Parathyroid adenoma (tissue), 2 donors: ENCODE measurements around the gene PTGFR.

Experiments used
- H2AFZ ChIP-seq: fragments of 300-600 bp; sonication (generic); one replicate; pipeline ENCODE4 v1.7.0; 2017; ENCODE audit warnings: antibody characterized with exemption, mild to moderate bottlenecking
- H3K27ac ChIP-seq: fragments of 300-600 bp; sonication (generic); one replicate; pipeline ENCODE4 v1.7.0; 2017
- H3K27me3 ChIP-seq: fragments of 300-600 bp; sonication (generic); one replicate; pipeline ENCODE4 v1.7.0; 2017; ENCODE audit warnings: low read length; ENCODE audit not compliant: control insufficient read depth, insufficient read depth
- H3K36me3 ChIP-seq: fragments of 300-600 bp; sonication (generic); one replicate; pipeline ENCODE4 v1.7.0; 2017; ENCODE audit warnings: low read length; ENCODE audit not compliant: control insufficient read depth, insufficient read depth
- H3K4me1 ChIP-seq: fragments of 300-600 bp; sonication (generic); one replicate; pipeline ENCODE4 v1.7.0; 2017; ENCODE audit warnings: control low read depth
- H3K4me2 ChIP-seq: fragments of 300-600 bp; sonication (generic); one replicate; pipeline ENCODE4 v1.7.0; 2017; ENCODE audit warnings: low read length
- H3K4me3 ChIP-seq: fragments of 300-600 bp; sonication (generic); one replicate; pipeline ENCODE4 v1.7.0; 2017; ENCODE audit warnings: low read depth, low read length
- H3K79me2 ChIP-seq: fragments of 300-600 bp; sonication (generic); one replicate; pipeline ENCODE4 v1.7.0; 2017; ENCODE audit warnings: control low read depth
- H3K9ac ChIP-seq: fragments of 300-600 bp; sonication (generic); one replicate; pipeline ENCODE4 v1.7.0; 2017; ENCODE audit warnings: mild to moderate bottlenecking
- H3K9me3 ChIP-seq: fragments of 300-600 bp; sonication (generic); one replicate; pipeline ENCODE4 v1.7.0; 2017; ENCODE audit warnings: low read length; ENCODE audit not compliant: control insufficient read depth
- CTCF ChIP-seq: fragments of 300-600 bp; sonication (generic); IDR thresholded peaks from one replicate; pipeline ENCODE4 v1.7.0; 2017; ENCODE audit warnings: antibody characterized with exemption, mild to moderate bottlenecking
- donor health status: primary hyperparathyroidism.

The PTGFR gene

DNA sequence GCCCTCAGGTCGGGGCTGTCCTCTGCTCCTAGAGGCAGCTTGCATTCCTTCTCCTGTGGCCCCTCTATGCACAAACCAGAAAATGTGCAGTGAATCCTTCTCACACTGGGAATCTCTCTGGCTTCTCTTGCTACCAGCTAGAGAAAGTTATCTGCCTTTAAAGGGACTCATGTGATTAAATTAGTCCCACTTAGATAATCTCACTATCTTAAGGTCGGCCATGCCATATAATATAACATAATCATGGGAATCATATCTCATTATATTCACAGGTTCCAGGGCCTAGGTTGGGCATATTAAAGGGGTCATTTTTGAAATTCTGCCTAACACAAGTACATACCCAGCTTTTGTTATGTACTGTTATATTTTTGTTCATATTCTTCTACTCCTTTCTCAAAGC, 31.4 kb downstream of the PTGFR start:
- H3K36me3 ChIP-seq, result no peaks in the 10 kb centered on the region
- H3K27ac ChIP-seq, result no peak overlapping the region
- no peak overlapping the region for H2AFZ ChIP-seq
- H3K9me3 ChIP-seq, result no peaks in the 10 kb centered on the region
- no peak overlapping the region for H3K9ac ChIP-seq
- H3K27me3 ChIP-seq, result no peaks in the 10 kb centered on the region
- no peak overlapping the region for H3K4me2 ChIP-seq
- H3K79me2 ChIP-seq, result no peaks in the 10 kb centered on the region
- H3K4me3 ChIP-seq, result no peak overlapping the region
- no peak for TF ChIP-seq CTCF
- H3K4me1 ChIP-seq, result no peaks in the 10 kb centered on the region

DNA sequence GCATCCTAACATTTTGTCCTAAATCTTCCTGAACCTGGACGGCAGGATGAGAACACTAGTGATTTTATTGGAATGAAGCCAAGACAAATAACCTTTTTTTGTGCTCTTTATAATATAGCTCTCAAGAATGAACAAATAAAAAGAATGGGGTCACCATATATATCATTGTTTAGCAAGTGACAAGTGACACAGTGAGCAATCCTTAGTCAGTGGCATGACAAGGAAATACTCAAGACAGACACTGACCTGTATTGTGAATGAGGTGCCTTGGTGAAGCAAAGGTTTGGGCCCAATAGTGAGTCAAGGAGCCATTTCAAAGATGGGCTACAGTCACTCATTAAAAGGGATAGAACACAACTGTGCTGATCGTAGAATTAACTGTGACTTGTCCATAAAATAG, 35.7 kb downstream of the PTGFR start:
- no peak overlapping the region for H2AFZ ChIP-seq
- H3K27ac ChIP-seq, result no peak overlapping the region
- H3K27me3 ChIP-seq, result no peaks in the 10 kb centered on the region
- H3K9ac ChIP-seq, result no peak overlapping the region
- no peak overlapping the region for H3K4me2 ChIP-seq
- H3K4me3 ChIP-seq, result no peak overlapping the region
- H3K79me2 ChIP-seq, result no peaks in the 10 kb centered on the region
- no peaks in the 10 kb centered on the region for H3K9me3 ChIP-seq
- no peak for TF ChIP-seq CTCF
- no peaks in the 10 kb centered on the region for H3K36me3 ChIP-seq
- H3K4me1 ChIP-seq, result no peaks in the 10 kb centered on the region

DNA sequence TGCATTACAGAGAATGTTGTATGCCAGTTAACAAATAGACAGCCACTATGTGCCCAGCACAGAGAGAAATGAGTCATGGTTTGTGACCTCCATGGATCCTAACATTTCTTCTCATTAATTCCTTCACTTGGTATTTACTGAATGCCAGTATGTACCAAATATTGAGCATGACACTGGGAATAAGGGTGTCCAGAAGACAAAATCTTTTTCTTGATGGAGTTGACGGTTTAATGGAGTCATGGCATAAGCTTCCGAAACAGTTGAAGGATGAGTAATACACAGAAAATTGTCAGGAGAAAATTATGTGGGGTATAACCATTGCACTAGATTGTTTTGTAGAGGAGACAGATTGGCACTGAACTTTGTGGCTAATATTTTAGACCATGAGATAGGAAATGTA, 36.9 kb downstream of the PTGFR start:
- no peaks in the 10 kb centered on the region for H3K79me2 ChIP-seq
- H3K4me3 ChIP-seq, result no peak overlapping the region
- no peak overlapping the region for H2AFZ ChIP-seq
- no peak overlapping the region for H3K27ac ChIP-seq
- H3K4me1 ChIP-seq, result no peaks in the 10 kb centered on the region
- no peaks in the 10 kb centered on the region for H3K27me3 ChIP-seq
- no peak for TF ChIP-seq CTCF
- no peaks in the 10 kb centered on the region for H3K9me3 ChIP-seq
- no peaks in the 10 kb centered on the region for H3K36me3 ChIP-seq
- no peak overlapping the region for H3K4me2 ChIP-seq
- H3K9ac ChIP-seq, result no peak overlapping the region

DNA sequence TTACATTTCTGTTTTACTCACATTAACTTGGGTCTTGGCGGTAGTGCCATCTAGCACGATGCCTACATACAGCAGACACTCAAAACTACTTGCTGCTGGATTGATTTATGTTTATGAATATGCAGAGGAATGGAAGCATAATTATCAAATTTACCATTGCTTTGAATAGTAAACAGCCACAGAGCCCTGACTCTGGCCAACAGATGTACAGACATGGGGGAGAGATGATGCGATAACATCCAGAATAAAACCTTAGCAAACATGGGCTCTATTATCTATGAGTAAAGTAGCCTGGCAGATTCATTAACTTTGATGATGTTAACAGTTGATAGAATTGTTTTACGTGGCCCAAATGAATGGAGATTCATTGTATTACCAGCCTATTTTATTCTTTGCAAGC, 42.8 kb downstream of the PTGFR start:
- H3K79me2 ChIP-seq, result no peaks in the 10 kb centered on the region
- H3K4me3 ChIP-seq, result no peak overlapping the region
- no peak overlapping the region for H3K27ac ChIP-seq
- TF ChIP-seq CTCF, result no peak
- H3K9me3 ChIP-seq, result no peaks in the 10 kb centered on the region
- H3K4me1 ChIP-seq, result no peaks in the 10 kb centered on the region
- H2AFZ ChIP-seq, result no peak overlapping the region
- no peak overlapping the region for H3K9ac ChIP-seq
- H3K4me2 ChIP-seq, result no peak overlapping the region
- no peaks in the 10 kb centered on the region for H3K27me3 ChIP-seq
- no peaks in the 10 kb centered on the region for H3K36me3 ChIP-seq

DNA sequence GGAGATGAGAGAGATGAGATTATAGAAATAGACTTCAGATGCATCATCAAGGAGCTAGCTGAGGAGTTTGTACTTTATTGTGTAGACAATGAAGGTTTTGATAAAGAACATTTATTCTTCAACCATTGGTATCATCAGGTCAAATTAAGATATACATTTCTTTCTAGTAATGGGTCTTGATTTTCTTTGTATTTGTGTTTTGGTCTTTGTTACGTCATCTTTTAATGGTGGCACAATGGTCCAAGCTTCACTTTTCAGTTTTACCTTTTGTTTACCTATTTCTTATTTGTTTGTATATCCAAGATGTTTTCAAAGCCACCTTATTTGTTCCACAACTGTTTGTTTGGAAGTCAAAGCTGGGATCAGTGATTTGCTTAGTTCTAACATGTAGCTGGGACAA, 44.5 kb downstream of the PTGFR start:
- TF ChIP-seq CTCF, result no peak
- Histone ChIP-seq H3K27ac (no peak overlapping the region), H3K79me2 (no peaks in the 10 kb centered on the region), H3K36me3 (no peaks in the 10 kb centered on the region), H3K4me1 (no peaks in the 10 kb centered on the region), H3K4me2 (no peak overlapping the region), H3K27me3 (no peaks in the 10 kb centered on the region), H3K9ac (no peak overlapping the region), H2AFZ (no peak overlapping the region), H3K9me3 (no peaks in the 10 kb centered on the region), H3K4me3 (no peak overlapping the region)
